H54 (cell line): ENCODE results near the gene ALPK3.

Experiments used
- DNase-seq: peaks from one replicate; pipeline ENCODE4 v3.0.0; 2011; ENCODE audit warnings: low spot score, mixed read lengths; ENCODE audit not compliant: insufficient read length
- FAIRE-seq: peaks from 3 replicates; lab custom pipeline; 2011; peaks lifted over from hg19 to GRCh38; lab: Jason Lieb, UNC
- POLR2A ChIP-seq: IDR thresholded peaks from 2 replicates; pipeline ENCODE4 v1.6.1; 2011; ENCODE audit warnings: low read depth, mild to moderate bottlenecking, low read length

Gene ALPK3

GRCh38 chr15:84823282-84823878, 6.2 kb downstream of the ALPK3 start:
- FAIRE-seq (no peak), DNase-seq (no peak)
- TF ChIP-seq POLR2A = no peak

- no peak for DNase-seq
- no peak for TF ChIP-seq POLR2A
- FAIRE-seq = no peak
Measured at GRCh38 chr15:84824260-84825007, 7.3 kb downstream of the ALPK3 start.

- DNase-seq = no peak
- FAIRE-seq = no peak
- no peak for TF ChIP-seq POLR2A
Measured at GRCh38 chr15:84826369-84826823, 9.2 kb downstream of the ALPK3 start.

GRCh38 chr15:84827246-84827645, 10.1 kb downstream of the ALPK3 start:
- no peak for TF ChIP-seq POLR2A
- no peak for FAIRE-seq

GRCh38 chr15:84828086-84828908, 11.1 kb downstream of the ALPK3 start:
- no peak for DNase-seq
- FAIRE-seq = no peak
- TF ChIP-seq POLR2A = no peak

More at GRCh38 chr15:84827246-84827645, 10.1 kb downstream of the ALPK3 start:
- DNase-seq = no peak

- TF ChIP-seq POLR2A = no peak
- FAIRE-seq = no peak
Measured at GRCh38 chr15:84829428-84829827, 12.3 kb downstream of the ALPK3 start.

GRCh38 chr15:84830036-84830435, 12.9 kb downstream of the ALPK3 start:
- DNase-seq = no peak
- no peak for FAIRE-seq
- no peak for TF ChIP-seq POLR2A

More at GRCh38 chr15:84829428-84829827, 12.3 kb downstream of the ALPK3 start:
- no peak for DNase-seq

GRCh38 chr15:84831028-84831427, 13.9 kb downstream of the ALPK3 start:
- FAIRE-seq = no peak

GRCh38 chr15:84831613-84832012, 14.5 kb downstream of the ALPK3 start:
- DNase-seq = no peak
- TF ChIP-seq POLR2A = no peak
- FAIRE-seq = no peak

More at GRCh38 chr15:84831028-84831427, 13.9 kb downstream of the ALPK3 start:
- DNase-seq = no peak
- TF ChIP-seq POLR2A = no peak

- no peak for TF ChIP-seq POLR2A
- FAIRE-seq (no peak), DNase-seq (no peak)
Measured at GRCh38 chr15:84832448-84833040, 15.4 kb downstream of the ALPK3 start.

- no peak for FAIRE-seq
- no peak for DNase-seq
- no peak for TF ChIP-seq POLR2A
Measured at GRCh38 chr15:84833447-84834228, 16.5 kb downstream of the ALPK3 start.

- no peak for FAIRE-seq
- TF ChIP-seq POLR2A = no peak
- no peak for DNase-seq
Measured at GRCh38 chr15:84834229-84834955, 17.2 kb downstream of the ALPK3 start.
